Transverse colon (tissue), 4 donors: ENCODE results near the gene CHST11.

ENCODE experiments used
- CTCF ChIP-seq, 5 experiments: fragments of 200-600 bp in 3 of 5; fragments of 450-650 bp in 2 of 5; sonication (generic) in 3 of 5; IDR thresholded peaks; 1 replicate in 2 of 5; 2 replicates in 3 of 5; pipeline ENCODE4 v1.5.1; 2016 to 2017; ENCODE audit warnings: antibody characterized with exemption in 5 of 5, inconsistent platforms in 3 of 5, mild to moderate bottlenecking in 2 of 5, moderate library complexity in 1 of 5
- EP300 ChIP-seq: sonication (generic); formaldehyde crosslinking; IDR thresholded peaks from one replicate; pipeline ENCODE4 v1.6.1; 2017; ENCODE audit warnings: antibody characterized with exemption, low read depth
- POLR2A ChIP-seq: fragments of 450-650 bp; IDR thresholded peaks from one replicate; pipeline ENCODE4 v1.6.1; 2016; ENCODE audit warnings: antibody characterized with exemption, mild to moderate bottlenecking, moderate library complexity
- POLR2AphosphoS5 ChIP-seq, 3 donors: sonication (generic); formaldehyde crosslinking; IDR thresholded peaks; one replicate each; pipeline ENCODE4 v1.6.1; 2016; ENCODE audit warnings: antibody characterized with exemption in 3 of 3

GRCh38 chr12:104721039-104721405, 264.3 kb downstream of the CHST11 start:
- no peak for TF ChIP-seq CTCF (IDR thresholded peaks at IDR 0.05)
- no peak for TF ChIP-seq EP300
- no peak for TF ChIP-seq POLR2A
- TF ChIP-seq POLR2AphosphoS5 (IDR thresholded peaks at IDR 0.05), result no peak
